Body of pancreas (tissue), 4 donors: ENCODE measurements around the gene PIK3CD. TPM values are rescaled to one million over a fixed set of nuclear protein-coding genes. Genes with fewer than 3 reads are reported as not detected.

Source experiments
- ATAC-seq: fragments of 150-250 bp; one replicate; pipeline ENCODE4 v1.9.1; 2016
- DNase-seq, 4 donors: peaks; one replicate each; pipeline ENCODE4 v3.0.0-alpha.2; 2019
- H3K27ac ChIP-seq, 4 donors: fragments of 200-600 bp; sonication (generic); 1 replicate in 3 of 4; 2 replicates in 1 of 4; pipeline versions ENCODE4 v1.5.1 to v1.6.1; 2016 to 2019; ENCODE audit warnings: mild to moderate bottlenecking in 1 of 4, mixed read lengths in 1 of 4, moderate library complexity in 1 of 4
- H3K27me3 ChIP-seq, 2 donors: fragments of 200-600 bp; sonication (generic); one replicate each; pipeline ENCODE4 v1.6.0; 2016; ENCODE audit warnings: mild to moderate bottlenecking in 1 of 2
- H3K36me3 ChIP-seq, 2 donors: fragments of 200-600 bp; sonication (generic); replicated peaks in 1 of 2; 2 replicates each; pipeline ENCODE4 v1.5.1; 2016; ENCODE audit warnings: low read depth in 2 of 2; ENCODE audit not compliant: insufficient read depth in 1 of 2
- H3K4me1 ChIP-seq: fragments of 200-600 bp; sonication (generic); one replicate; pipeline ENCODE4 v1.6.0; 2016
- H3K4me3 ChIP-seq, 2 donors: fragments of 200-600 bp; sonication (generic); 1 replicate in 1 of 2; 2 replicates in 1 of 2; pipeline ENCODE4 v1.5.1; 2016 to 2019
- H3K9me3 ChIP-seq, 3 donors: fragments of 200-600 bp; sonication (generic); 1 replicate in 2 of 3; 2 replicates in 1 of 3; pipeline ENCODE4 v1.5.1; 2016
- CTCF ChIP-seq, 7 experiments: fragments of 450-650 bp in 4 of 7; fragments of 200-600 bp in 3 of 7; sonication (generic) in 3 of 7; IDR thresholded peaks; one replicate each; pipeline ENCODE4 v1.5.1; 2016 to 2019; ENCODE audit warnings: antibody characterized with exemption in 7 of 7
- POLR2A ChIP-seq, 3 donors: fragments of 450-650 bp; IDR thresholded peaks; one replicate each; pipeline ENCODE4 v1.6.1; 2016; ENCODE audit warnings: antibody characterized with exemption in 3 of 3, mild to moderate bottlenecking in 2 of 3
- WGBS, 2 donors: methylation state at CpG; one replicate each; pipeline ENCODE4 v1.1.5; 2017; 5-methylcytosine and 5-hydroxymethylcytosine counted together
- intact Hi-C: fragments of 100-400 bp; cut with DNase I; formaldehyde crosslinking; loops from one replicate; pipeline ENCODE4 v1.15.1; 2023
- total RNA-seq, 2 donors: library from RNA; depleted of rRNA; stranded (reverse); fragments of >200 nt; gene quantifications; one replicate each; pipeline ENCODE4 v1.1.0, GENCODE V29; 2016

Gene PIK3CD
- total RNA-seq, 2 donors from 2014 or later = 3.3 to 6.2 TPM

GRCh38 chr1:9701665-9702064, 50.1 kb downstream of the PIK3CD start:
- DNase-seq (no peak), ATAC-seq (no peak)
- no peaks in the 10 kb centered on the region for H3K27me3 ChIP-seq
- H3K27ac ChIP-seq = no peak overlapping the region
- intact Hi-C loops = no loop called here
- H3K36me3 ChIP-seq = no peaks in the 10 kb centered on the region
- no peaks in the 10 kb centered on the region for H3K9me3 ChIP-seq
- WGBS, 2 donors = 82 to 89% methylated on average over 4 of the region's 4 CpGs
- no peak for TF ChIP-seq POLR2A (IDR thresholded peaks at IDR 0.05)
- no peak for TF ChIP-seq CTCF (IDR thresholded peaks at IDR 0.05)
- no peaks in the 10 kb centered on the region for H3K4me1 ChIP-seq
- H3K4me3 ChIP-seq = no peak overlapping the region

GRCh38 chr1:9703165-9703509, 51.6 kb downstream of the PIK3CD start:
- Histone ChIP-seq H3K27ac (no peak overlapping the region), H3K27me3 (no peaks in the 10 kb centered on the region), H3K9me3 (no peaks in the 10 kb centered on the region), H3K4me3 (no peak overlapping the region), H3K36me3 (no peaks in the 10 kb centered on the region), H3K4me1 (no peaks in the 10 kb centered on the region)
- intact Hi-C loops = no loop called here
- no peak for DNase-seq
- no peak for ATAC-seq
- WGBS, 2 donors = 79 to 84% methylated on average over 4 to 5 of the region's 5 CpGs
- TF ChIP-seq CTCF (IDR thresholded peaks at IDR 0.05) = no peak
- TF ChIP-seq POLR2A (IDR thresholded peaks at IDR 0.05) = no peak

GRCh38 chr1:9703681-9704080, 52.1 kb downstream of the PIK3CD start:
- no peaks in the 10 kb centered on the region for H3K9me3 ChIP-seq
- H3K27me3 ChIP-seq = no peaks in the 10 kb centered on the region
- H3K36me3 ChIP-seq = no peaks in the 10 kb centered on the region
- TF ChIP-seq POLR2A (IDR thresholded peaks at IDR 0.05) (no peak), CTCF (IDR thresholded peaks at IDR 0.05) (no peak)
- intact Hi-C loops = no loop called here
- DNase-seq = no peak
- H3K4me1 ChIP-seq = no peaks in the 10 kb centered on the region
- WGBS, 2 donors = 94 to 97% methylated on average over 3 of the region's 3 CpGs
- ATAC-seq = no peak
- no peak overlapping the region for H3K4me3 ChIP-seq
- H3K27ac ChIP-seq = no peak overlapping the region

GRCh38 chr1:9705337-9706093, 54.0 kb downstream of the PIK3CD start:
- DNase-seq (no peak), ATAC-seq (no peak)
- TF ChIP-seq CTCF (IDR thresholded peaks at IDR 0.05) (no peak), POLR2A (IDR thresholded peaks at IDR 0.05) (no peak)
- Histone ChIP-seq H3K9me3 (no peaks in the 10 kb centered on the region), H3K4me1 (no peaks in the 10 kb centered on the region), H3K4me3 (no peak overlapping the region), H3K27me3 (no peaks in the 10 kb centered on the region), H3K27ac (no peak overlapping the region), H3K36me3 (no peaks in the 10 kb centered on the region)
- intact Hi-C loops = no loop called here
- 90 to 91% methylated on average over 8 of the region's 8 CpGs for WGBS, 2 donors

GRCh38 chr1:9706178-9706577, 54.6 kb downstream of the PIK3CD start:
- no peak for ATAC-seq
- DNase-seq = no peak
- TF ChIP-seq CTCF (IDR thresholded peaks at IDR 0.05) (no peak), POLR2A (IDR thresholded peaks at IDR 0.05) (no peak)
- Histone ChIP-seq H3K27ac (no peak overlapping the region), H3K9me3 (no peaks in the 10 kb centered on the region), H3K36me3 (no peaks in the 10 kb centered on the region), H3K4me3 (no peak overlapping the region), H3K4me1 (no peaks in the 10 kb centered on the region), H3K27me3 (no peaks in the 10 kb centered on the region)
- intact Hi-C loops = no loop called here
- WGBS, 2 donors = 95 to 96% methylated on average over 4 of the region's 4 CpGs
